GM12891 (cell line): Measurements from ENCODE around the gene ATP2C1.
A peak's percentile ranks its signal among the peaks of the same experiment; 100 is the strongest.

Source experiments
- PAX5 ChIP-seq: IDR thresholded peaks from 2 replicates; pipeline ENCODE4 v1.6.1; 2011; ENCODE audit warnings: low read length, moderate library complexity, mild to moderate bottlenecking; ENCODE audit not compliant: insufficient read depth, severe bottlenecking
- POLR2A ChIP-seq: IDR thresholded peaks from 2 replicates; pipeline ENCODE4 v1.6.1; 2011; ENCODE audit warnings: low read depth, low read length, control low read depth
- POU2F2 ChIP-seq: IDR thresholded peaks from 2 replicates; pipeline ENCODE4 v1.6.1; 2011; ENCODE audit warnings: low read depth, mild to moderate bottlenecking, control low read depth, low read length, moderate library complexity
- SPI1 ChIP-seq: IDR thresholded peaks from 2 replicates; pipeline ENCODE4 v1.6.1; 2011; ENCODE audit warnings: low read depth, low read length, control low read depth
- TAF1 ChIP-seq: IDR thresholded peaks from 2 replicates; pipeline ENCODE4 v1.6.1; 2011; ENCODE audit warnings: low read depth, low read length, control low read depth

DNA sequence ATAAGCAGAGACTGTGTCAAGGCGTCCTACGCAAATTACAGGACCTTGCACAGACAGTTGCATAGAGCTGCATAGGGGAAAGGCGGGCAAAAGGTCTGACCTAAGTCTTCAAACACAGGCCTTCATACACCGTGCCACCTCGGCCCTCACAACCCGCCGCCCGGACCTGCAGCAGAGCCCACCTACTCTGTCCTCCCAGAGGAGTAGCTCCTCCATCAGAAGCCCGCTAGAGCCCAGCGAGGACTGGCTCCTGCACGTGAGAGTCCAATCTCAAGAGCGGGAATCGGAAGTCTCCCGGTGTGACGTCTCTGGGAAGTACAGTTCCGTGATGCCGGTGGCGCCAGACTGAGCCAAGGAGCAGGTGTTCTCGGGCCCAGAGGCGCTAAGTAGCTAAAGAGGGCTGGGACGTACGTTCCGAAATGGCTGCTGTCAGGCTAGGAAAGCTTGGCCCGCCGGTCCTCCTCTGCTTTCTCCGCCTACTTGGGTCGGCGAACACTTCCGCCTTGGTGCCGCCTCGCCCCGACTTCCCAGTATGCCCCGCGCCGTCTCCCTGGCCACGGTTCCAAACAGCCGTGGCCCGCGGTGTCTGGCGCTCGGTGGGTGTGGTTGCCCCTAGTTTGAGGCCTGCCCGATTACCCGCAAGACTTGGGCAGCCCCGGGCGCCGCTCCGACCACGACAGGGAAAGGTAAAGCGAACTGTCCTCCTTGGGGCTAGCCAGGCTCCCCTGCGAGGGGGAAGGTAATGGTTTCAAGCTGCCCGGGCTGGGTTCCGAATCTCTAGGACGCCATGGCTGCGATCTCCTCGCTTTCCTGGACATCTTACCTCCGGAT, 132.7 kb downstream of the ATP2C1 start, which contains the start of the genes ASTE1 and NEK11:
- TF ChIP-seq POLR2A = peak; percentile 85
- TF ChIP-seq SPI1 = peak; percentile 56
- peak; percentile 83 for TF ChIP-seq TAF1
- no peak for TF ChIP-seq POU2F2
- TF ChIP-seq PAX5 = no peak
